ENCODE results near the gene ETS1.

ETS1 gene

GRCh38 chr11:128587415-128587814 is at the start of gene ETS1:
ETS1 (minus strand) TSS chr11:128587558; CDS start chr11:128573130, 14,428 bp downstream.
- ChIA-PET POLR2A (no interaction called here), CTCF (interaction anchor here (0.7 to 1.0 kb wide), 3 partner anchors 27 to 53 kb away, joined by 3 to 4 read pairs (median 3); no protein-coding TSS in a partner anchor)
- Histone ChIP-seq H3K27ac (ENCODE audit: extremely low read depth, low read depth, low read length) (no peak within 1 kb of the TSS), H3K4me1 (ENCODE audit: control insufficient read depth, insufficient read depth, low read length) (peaks cover 4% of the 10 kb centered on the region; the same call in 1 of the 2 replicates), H3K36me3 (ENCODE audit: control insufficient read depth in 2 of 2, insufficient read depth in 1 of 2, low read length in 2 of 2) (no peaks in the 10 kb centered on the region), H3K9me3 (ENCODE audit: control insufficient read depth, insufficient read depth, low read depth, low read length) (no peaks in the 10 kb centered on the region), H3K4me3 (ENCODE audit: low read depth, low read length) (peak within 1 kb of the TSS; percentile 12; the same call in 1 of the 2 replicates)
- no peak for TF ChIP-seq TRIM28 (IDR thresholded peaks at IDR 0.05; ENCODE audit: borderline replicate concordance, low read length)
- TF ChIP-seq KLF9 (tag by site-specific recombination; IDR thresholded peaks at IDR 0.05; ENCODE audit: low read depth) = peak; percentile 83
- TF ChIP-seq KLF10 (tag by site-specific recombination; IDR thresholded peaks at IDR 0.05) = peak; percentile 15; the same call in 1 of the 2 replicates

- Histone ChIP-seq H3K27ac (ENCODE audit: extremely low read depth, low read depth, low read length) (no peak overlapping the region), H3K36me3 (ENCODE audit: control insufficient read depth in 2 of 2, insufficient read depth in 1 of 2, low read length in 2 of 2) (no peaks in the 10 kb centered on the region), H3K4me1 (ENCODE audit: control insufficient read depth, insufficient read depth, low read length) (no peaks in the 10 kb centered on the region), H3K9me3 (ENCODE audit: control insufficient read depth, insufficient read depth, low read depth, low read length) (no peaks in the 10 kb centered on the region), H3K4me3 (ENCODE audit: low read depth, low read length) (no peak overlapping the region)
- ChIA-PET POLR2A (no interaction called here), CTCF (interaction anchor here (0.6 to 7.6 kb wide), 6 partner anchors 16 to 476 kb away, joined by 3 to 120 read pairs (median 32); no protein-coding TSS in a partner anchor)
- TF ChIP-seq ZBTB6 (tag by site-specific recombination; IDR thresholded peaks at IDR 0.05) (no peak), ZNF449 (tag by site-specific recombination; IDR thresholded peaks at IDR 0.05) (no peak), HOXD13 (CRISPR knock-in tag; IDR thresholded peaks at IDR 0.05; ENCODE audit: borderline replicate concordance) (no peak), ZNF133 (tag by site-specific recombination; IDR thresholded peaks at IDR 0.05) (no peak), REPIN1 (tag by site-specific recombination; IDR thresholded peaks at IDR 0.05; ENCODE audit: low read depth) (no peak), ZNF398 (tag by site-specific recombination; IDR thresholded peaks at IDR 0.05) (no peak), ZNF548 (tag by site-specific recombination; IDR thresholded peaks at IDR 0.05) (no peak), ZNF416 (tag by site-specific recombination; IDR thresholded peaks at IDR 0.05) (no peak), KLF16 (tag by site-specific recombination; IDR thresholded peaks at IDR 0.05) (no peak), ZNF514 (tag by site-specific recombination; IDR thresholded peaks at IDR 0.05) (no peak), SP2 (tag by site-specific recombination; IDR thresholded peaks at IDR 0.05) (no peak), ZNF658 (tag by site-specific recombination; IDR thresholded peaks at IDR 0.05) (no peak), ZNF707 (tag by site-specific recombination; IDR thresholded peaks at IDR 0.05) (no peak), ZNF837 (tag by site-specific recombination; IDR thresholded peaks at IDR 0.05) (no peak), ZNF521 (tag by site-specific recombination; IDR thresholded peaks at IDR 0.05) (no peak), PRDM4 (tag by site-specific recombination; IDR thresholded peaks at IDR 0.05) (no peak), ZFHX2 (tag by site-specific recombination; conservative IDR thresholded peaks at IDR 0.05) (no peak), ZNF626 (tag by site-specific recombination; IDR thresholded peaks at IDR 0.05) (no peak), ZEB2 (tag by site-specific recombination; IDR thresholded peaks at IDR 0.05) (no peak)
- TF ChIP-seq, protein P1, sequence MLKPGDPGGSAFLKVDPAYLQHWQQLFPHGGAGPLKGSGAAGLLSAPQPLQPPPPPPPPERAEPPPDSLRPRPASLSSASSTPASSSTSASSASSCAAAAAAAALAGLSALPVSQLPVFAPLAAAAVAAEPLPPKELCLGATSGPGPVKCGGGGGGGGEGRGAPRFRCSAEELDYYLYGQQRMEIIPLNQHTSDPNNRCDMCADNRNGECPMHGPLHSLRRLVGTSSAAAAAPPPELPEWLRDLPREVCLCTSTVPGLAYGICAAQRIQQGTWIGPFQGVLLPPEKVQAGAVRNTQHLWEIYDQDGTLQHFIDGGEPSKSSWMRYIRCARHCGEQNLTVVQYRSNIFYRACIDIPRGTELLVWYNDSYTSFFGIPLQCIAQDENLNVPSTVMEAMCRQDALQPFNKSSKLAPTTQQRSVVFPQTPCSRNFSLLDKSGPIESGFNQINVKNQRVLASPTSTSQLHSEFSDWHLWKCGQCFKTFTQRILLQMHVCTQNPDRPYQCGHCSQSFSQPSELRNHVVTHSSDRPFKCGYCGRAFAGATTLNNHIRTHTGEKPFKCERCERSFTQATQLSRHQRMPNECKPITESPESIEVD (tag by site-specific recombination; IDR thresholded peaks at IDR 0.05) = no peak
Observed at GRCh38 chr11:128634395-128634794, 47.0 kb upstream of the ETS1 start.

Measured in HEK293 (cell line).